Progenitor cell of endocrine pancreas (in vitro differentiated cells): ENCODE data around the gene CUX1. TPM values are rescaled to one million over a fixed set of nuclear protein-coding genes. Genes with fewer than 3 reads are reported as not detected.

Experiments
- DNase-seq: peaks from one replicate; pipeline ENCODE4 v3.0.0; 2021; ENCODE audit warnings: low spot score; ENCODE audit not compliant: unreplicated experiment
- H3K27ac Mint-ChIP-seq: 2 replicates; pipeline ENCODE4 v1.8.0; 2021; ENCODE audit warnings: mild to moderate bottlenecking, moderate library complexity, mixed read lengths
- H3K27me3 Mint-ChIP-seq: 2 replicates; pipeline ENCODE4 v1.8.0; 2021; ENCODE audit warnings: mixed read lengths
- H3K36me3 Mint-ChIP-seq: 2 replicates; pipeline ENCODE4 v1.8.0; 2022; ENCODE audit warnings: mixed read lengths; ENCODE audit not compliant: insufficient read depth
- H3K4me1 Mint-ChIP-seq: 2 replicates; pipeline ENCODE4 v1.8.0; 2021; ENCODE audit warnings: low read depth, mixed read lengths
- H3K4me3 Mint-ChIP-seq: 2 replicates; pipeline ENCODE4 v1.8.0; 2021; ENCODE audit warnings: low read depth, mild to moderate bottlenecking, moderate library complexity, mixed read lengths
- H3K9me3 Mint-ChIP-seq: 2 replicates; pipeline ENCODE4 v1.8.0; 2021; ENCODE audit warnings: low read depth, mixed read lengths
- CTCF ChIP-seq: fragments of 200-600 bp; sonication (generic); IDR thresholded peaks from one replicate; pipeline ENCODE4 v1.5.0; 2021; ENCODE audit warnings: antibody characterized with exemption, mild to moderate bottlenecking; ENCODE audit not compliant: unreplicated experiment
- total RNA-seq: library from RNA; stranded (reverse); gene quantifications from 2 replicates; pipeline ENCODE4 v1.2.1, GENCODE V29; 2021

The CUX1 gene
- total RNA-seq, 1 donor from 2014 or later = 103 TPM

GRCh38 chr7:101868191-101868950, 50.9 kb downstream of the CUX1 start:
- peaks cover 39% of the 10 kb centered on the region for H3K4me1 Mint-ChIP-seq
- no peaks in the 10 kb centered on the region for H3K9me3 Mint-ChIP-seq
- peak overlapping the region; percentile 96 for H3K27ac Mint-ChIP-seq
- H3K4me3 Mint-ChIP-seq = no peak overlapping the region
- DNase-seq = no peak
- H3K36me3 Mint-ChIP-seq = peaks cover 3% of the 10 kb centered on the region
- TF ChIP-seq CTCF = no peak
- no peaks in the 10 kb centered on the region for H3K27me3 Mint-ChIP-seq

DNA sequence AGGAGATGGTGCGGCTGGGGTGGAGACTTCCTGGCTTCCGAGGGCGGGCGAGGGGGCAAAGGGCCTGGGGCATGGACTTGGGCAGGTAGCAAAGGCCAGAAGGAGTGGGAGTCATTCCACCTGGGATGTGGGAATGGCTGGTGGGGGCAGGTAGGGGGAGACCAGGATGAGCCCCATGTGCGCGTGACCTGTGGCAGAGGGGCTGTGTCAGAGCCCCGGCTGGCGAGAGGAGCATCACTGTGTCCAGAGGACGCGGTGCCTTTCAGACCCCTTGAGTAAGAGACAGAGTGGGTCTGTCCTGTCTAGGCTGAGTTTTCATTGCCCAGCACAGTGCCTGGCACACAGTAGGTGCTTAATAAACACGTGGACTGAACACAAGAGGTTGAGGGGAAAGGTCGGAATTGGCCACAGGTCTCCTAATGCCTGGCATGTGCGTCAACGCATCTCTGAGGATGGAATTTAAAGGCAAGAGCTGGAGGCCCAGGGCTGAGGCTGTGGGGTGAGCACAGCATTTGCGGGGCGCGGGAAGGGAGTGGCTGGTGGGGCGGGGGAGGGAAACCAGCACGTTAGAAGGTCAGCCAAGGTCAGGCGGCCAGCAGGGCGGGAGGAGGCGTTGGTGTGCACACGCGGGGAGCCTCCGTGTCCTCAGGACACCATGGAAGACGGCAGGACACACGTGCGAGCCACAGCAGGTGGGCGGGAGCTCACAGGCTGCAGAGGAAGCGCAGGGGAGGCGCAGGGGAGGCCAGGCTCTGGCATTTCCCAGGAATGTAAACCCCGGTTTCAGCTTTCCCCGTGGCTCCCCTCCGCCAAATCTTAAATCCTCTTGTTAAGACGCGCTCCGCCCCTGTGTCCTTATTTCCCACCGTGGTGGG, 51.8 kb downstream of the CUX1 start:
- Mint-ChIP-seq H3K27ac (peak overlapping the region; percentile 96), H3K27me3 (no peaks in the 10 kb centered on the region), H3K4me1 (peaks cover 38% of the 10 kb centered on the region), H3K9me3 (no peaks in the 10 kb centered on the region), H3K4me3 (peak overlapping the region; percentile 29), H3K36me3 (peaks cover 3% of the 10 kb centered on the region)
- no peak for TF ChIP-seq CTCF
- DNase-seq = no peak

DNA sequence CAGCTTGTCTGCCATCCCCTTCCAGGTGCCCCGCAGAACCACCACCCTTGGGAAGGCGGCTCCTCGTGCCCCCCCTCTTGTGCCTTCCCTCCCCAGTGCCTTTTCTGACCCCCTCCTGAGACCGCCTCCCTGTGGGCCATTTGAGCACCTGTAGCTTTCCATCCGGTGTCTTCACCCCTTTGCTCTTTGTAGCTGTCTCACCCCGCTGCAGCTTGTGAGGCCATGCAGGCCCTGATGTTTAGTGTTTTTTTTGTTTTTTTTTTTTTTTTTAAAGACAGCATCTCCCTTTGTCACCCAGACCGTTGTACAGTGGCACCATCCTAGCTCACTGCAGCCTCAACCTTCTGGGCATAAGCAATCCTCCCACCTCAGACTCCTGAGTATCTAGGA, 52.5 kb downstream of the CUX1 start:
- no peak overlapping the region for H3K4me3 Mint-ChIP-seq
- H3K36me3 Mint-ChIP-seq = peaks cover 6% of the 10 kb centered on the region
- DNase-seq = no peak
- H3K27ac Mint-ChIP-seq = peak overlapping the region; percentile 96
- H3K4me1 Mint-ChIP-seq = peaks cover 41% of the 10 kb centered on the region
- no peaks in the 10 kb centered on the region for H3K27me3 Mint-ChIP-seq
- no peak for TF ChIP-seq CTCF
- H3K9me3 Mint-ChIP-seq = no peaks in the 10 kb centered on the region

GRCh38 chr7:101870361-101871062, 53.1 kb downstream of the CUX1 start:
- Mint-ChIP-seq H3K27ac (peak overlapping the region; percentile 96), H3K4me1 (peaks cover 39% of the 10 kb centered on the region), H3K36me3 (peaks cover 4% of the 10 kb centered on the region), H3K9me3 (no peaks in the 10 kb centered on the region), H3K27me3 (no peaks in the 10 kb centered on the region), H3K4me3 (peak overlapping the region; percentile 27)
- no peak for DNase-seq
- peak; percentile 54 for TF ChIP-seq CTCF

DNA sequence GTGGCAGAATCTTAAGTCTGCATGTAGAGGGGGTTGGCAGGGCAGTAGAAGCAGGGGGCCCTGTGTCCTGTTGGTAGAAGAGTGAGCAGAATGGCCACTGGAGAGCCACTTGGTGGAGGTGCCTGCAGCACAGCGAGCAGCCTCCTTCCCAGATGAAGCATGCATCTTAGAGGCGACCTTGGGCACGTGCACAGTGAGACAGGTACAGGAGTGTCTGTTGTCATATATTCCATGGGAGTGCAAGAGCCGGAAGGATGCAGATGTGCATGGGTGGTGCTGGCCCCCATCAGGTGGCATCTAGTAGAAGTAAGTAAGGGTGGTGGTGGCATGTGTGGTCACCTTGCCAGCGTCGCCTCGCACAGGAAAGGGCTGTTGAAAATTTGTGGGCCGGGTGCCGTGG, 53.9 kb downstream of the CUX1 start:
- Mint-ChIP-seq H3K4me3 (no peak overlapping the region), H3K4me1 (peaks cover 39% of the 10 kb centered on the region), H3K27ac (peak overlapping the region; percentile 96), H3K36me3 (peaks cover 2% of the 10 kb centered on the region), H3K27me3 (no peaks in the 10 kb centered on the region), H3K9me3 (no peaks in the 10 kb centered on the region)
- DNase-seq = no peak
- no peak for TF ChIP-seq CTCF
